Skin epidermis (tissue), 12 donors: Measurements from ENCODE around the gene SPEM1.

Experiments used
- H3K27ac ChIP-seq, 21 experiments: fragments of 200-600 bp; sonication (generic) in 11 of 21; one replicate each; pipeline ENCODE4 v1.5.0; 2020; ENCODE audit warnings: mild to moderate bottlenecking in 3 of 21, inconsistent platforms in 2 of 21, moderate library complexity in 2 of 21
- H3K4me3 ChIP-seq, 7 experiments: fragments of 200-600 bp; sonication (generic) in 2 of 7; one replicate each; pipeline ENCODE4 v1.5.0; 2020; ENCODE audit warnings: inconsistent platforms in 2 of 7, mild to moderate bottlenecking in 2 of 7, moderate library complexity in 1 of 7

SPEM1 gene

DNA sequence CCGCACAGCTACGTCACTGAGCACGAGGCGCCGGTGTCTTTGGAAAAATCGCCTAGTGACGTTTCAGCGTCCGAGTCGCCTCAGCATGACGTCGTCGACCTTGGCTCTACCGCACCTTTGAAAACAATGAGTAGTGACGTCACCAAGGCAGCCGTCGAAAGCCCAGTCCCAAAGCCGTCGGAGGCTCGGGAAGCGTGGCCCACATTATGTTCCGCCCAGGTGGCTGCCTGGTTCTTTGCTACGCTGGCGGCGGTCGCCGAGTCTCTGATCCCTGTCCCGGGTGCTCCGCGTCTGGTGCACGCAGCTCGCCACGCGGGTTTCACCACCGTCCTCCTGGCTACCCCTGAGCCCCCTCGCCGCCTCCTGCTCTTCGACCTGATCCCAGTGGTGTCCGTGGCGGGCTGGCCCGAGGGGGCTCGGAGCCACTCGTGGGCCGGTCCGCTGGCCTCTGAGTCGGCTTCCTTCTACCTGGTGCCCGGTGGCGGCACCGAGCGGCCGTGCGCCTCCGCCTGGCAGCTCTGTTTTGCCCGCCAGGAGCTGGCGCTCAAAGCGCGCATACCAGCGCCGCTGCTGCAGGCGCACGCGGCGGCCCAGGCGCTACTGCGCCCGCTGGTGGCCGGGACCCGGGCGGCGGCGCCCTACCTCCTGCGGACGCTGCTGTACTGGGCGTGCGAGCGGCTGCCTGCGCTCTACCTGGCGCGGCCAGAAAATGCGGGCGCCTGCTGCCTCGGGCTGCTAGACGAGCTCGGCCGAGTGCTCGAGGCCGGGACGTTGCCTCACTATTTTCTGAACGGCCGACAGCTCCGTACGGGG, 16.6 kb downstream of the SPEM1 start:
- H3K4me3 ChIP-seq, result peak overlapping the region; percentile 37 to 63 (median 53)
- peak overlapping the region in 20 of 21 experiments; percentile 65 to 93 (median 86) for H3K27ac ChIP-seq

DNA sequence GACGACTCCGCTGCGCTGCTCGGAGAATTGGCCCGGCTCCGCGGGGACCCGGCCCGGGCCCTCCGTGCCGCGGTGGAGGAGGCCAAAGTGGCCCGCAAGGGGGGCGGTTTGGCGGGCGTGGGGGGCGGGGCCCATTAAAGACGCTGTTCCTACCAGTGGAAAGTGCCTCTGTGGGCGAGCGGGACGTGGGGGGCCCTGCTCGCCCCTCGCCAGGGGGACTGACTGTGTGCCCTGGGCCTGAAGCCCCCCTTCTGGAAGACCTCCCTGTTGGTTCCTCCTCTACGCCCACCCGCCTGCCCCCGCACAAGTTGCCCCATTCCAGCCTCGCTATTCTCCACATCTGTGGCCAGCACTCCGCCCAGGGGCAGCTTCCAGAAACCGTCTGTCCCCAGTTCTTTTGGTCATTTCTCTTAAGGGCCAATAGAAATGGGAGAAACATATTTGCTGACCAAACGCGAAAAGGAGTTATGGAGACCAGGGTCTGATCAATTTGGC, 17.3 kb downstream of the SPEM1 start:
- Histone ChIP-seq H3K27ac (peak overlapping the region in 18 of 21 experiments; percentile 51 to 93 (median 86)), H3K4me3 (peak overlapping the region; percentile 37 to 63 (median 53))

DNA sequence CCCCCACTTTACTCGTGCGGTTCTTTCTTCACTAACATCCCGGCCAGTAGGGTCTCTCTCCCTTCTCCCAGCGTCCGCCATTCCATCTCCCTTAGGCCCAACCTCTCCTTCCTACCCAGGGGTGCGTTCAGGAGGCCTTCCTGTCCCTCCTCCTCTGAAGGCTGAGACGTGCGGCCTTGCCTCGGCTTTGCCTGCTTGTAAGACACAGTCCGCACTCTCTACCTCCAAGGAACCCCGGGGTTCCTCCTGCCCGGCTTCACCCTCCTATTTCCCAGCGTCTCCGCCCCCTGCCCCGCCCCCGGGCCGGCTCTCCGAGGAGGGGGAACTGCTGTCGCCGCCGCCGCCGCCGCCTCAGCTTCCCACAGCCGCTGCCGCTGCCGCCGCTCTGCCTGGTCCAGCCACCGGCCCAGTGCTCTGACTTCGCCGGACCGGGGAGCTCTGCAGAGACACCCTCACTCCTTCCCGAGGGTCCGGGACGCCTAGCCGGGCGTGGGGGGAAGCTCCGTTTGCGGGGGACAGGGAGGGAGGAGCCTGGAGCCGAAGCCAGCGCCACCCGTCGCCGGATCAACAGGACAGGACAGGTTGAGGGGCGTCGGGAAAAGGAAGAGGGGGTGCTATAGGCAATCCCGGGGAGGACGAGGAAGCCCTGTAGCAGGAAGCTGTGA, 18.0 kb downstream of the SPEM1 start:
- H3K4me3 ChIP-seq, result peak overlapping the region; percentile 37 to 63 (median 53)
- H3K27ac ChIP-seq, result peak overlapping the region in 19 of 21 experiments; percentile 29 to 93 (median 86)

DNA sequence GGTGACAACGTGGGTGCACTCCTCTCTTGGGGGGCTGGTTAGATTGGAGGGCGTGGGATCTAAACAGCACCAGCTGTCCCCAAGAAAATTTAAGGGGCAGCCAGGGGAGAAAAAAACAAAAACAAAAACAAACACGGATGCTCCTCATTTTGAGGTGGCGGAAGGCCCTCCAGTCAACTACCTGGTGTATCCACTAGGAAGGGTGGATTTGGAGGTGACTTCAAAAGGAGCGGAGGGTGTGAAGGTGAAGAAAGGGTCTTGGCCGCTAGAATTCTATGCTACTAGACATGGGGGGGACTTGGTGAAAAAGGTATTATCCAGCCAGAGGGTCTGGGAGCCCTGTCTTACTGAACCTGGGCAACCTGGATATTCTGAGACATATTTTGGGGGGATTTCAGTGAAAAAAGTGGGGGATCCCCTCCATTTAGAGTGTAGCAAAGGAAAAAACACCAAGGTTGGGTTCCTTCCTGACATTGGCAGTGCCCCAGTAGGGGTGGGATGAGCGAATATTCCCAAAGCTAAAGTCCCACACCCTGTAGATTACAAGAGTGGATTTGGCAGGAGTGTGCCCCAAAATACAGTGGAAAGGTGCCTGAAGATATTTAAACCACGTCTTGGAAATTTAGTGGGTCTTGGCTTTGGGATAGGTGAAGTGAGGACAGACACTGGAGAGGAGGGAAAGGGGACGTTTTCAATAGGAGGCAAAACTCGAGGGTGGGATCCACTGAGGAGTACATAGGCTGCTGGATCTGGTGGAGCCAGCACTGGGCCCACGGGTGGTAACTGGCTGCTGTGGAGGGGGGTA, 18.7 kb downstream of the SPEM1 start:
- Histone ChIP-seq H3K4me3 (peak overlapping the region; percentile 42 to 63 (median 53)), H3K27ac (peak overlapping the region in 17 of 21 experiments; percentile 8 to 93 (median 85))

DNA sequence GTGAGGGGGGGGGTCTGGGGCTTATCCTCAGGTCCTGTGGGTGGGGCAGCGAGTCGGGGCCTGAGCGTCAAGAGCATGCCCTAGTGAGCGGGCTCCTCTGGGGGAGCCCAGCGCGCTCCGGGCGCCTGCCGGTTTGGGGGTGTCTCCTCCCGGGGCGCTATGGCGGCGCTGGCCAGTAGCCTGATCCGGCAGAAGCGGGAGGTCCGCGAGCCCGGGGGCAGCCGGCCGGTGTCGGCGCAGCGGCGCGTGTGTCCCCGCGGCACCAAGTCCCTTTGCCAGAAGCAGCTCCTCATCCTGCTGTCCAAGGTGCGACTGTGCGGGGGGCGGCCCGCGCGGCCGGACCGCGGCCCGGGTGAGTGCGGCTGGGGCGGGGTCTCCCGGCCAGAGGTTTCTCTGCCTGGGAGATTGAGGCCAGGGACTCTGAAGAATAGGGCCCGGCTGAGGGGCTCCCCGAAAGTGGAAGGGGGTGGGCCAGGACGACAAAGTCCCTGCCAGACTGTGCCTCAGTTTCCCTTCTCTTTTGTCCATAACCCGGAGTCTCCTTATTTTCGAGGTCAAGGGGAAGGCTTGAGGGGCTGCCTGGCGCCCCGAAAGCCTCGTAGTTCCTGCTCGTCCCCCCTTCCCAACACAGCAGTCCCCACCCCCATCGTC, 19.5 kb downstream of the SPEM1 start, which contains the start of gene FGF11:
Gene FGF11, plus strand, starts transcription at position 51 of the 651 bp plus-strand sequence. Its CDS starts 109 bp downstream, at position 160.
- H3K27ac ChIP-seq, result peak within 1 kb of the TSS in 19 of 21 experiments; percentile 29 to 93 (median 86)

DNA sequence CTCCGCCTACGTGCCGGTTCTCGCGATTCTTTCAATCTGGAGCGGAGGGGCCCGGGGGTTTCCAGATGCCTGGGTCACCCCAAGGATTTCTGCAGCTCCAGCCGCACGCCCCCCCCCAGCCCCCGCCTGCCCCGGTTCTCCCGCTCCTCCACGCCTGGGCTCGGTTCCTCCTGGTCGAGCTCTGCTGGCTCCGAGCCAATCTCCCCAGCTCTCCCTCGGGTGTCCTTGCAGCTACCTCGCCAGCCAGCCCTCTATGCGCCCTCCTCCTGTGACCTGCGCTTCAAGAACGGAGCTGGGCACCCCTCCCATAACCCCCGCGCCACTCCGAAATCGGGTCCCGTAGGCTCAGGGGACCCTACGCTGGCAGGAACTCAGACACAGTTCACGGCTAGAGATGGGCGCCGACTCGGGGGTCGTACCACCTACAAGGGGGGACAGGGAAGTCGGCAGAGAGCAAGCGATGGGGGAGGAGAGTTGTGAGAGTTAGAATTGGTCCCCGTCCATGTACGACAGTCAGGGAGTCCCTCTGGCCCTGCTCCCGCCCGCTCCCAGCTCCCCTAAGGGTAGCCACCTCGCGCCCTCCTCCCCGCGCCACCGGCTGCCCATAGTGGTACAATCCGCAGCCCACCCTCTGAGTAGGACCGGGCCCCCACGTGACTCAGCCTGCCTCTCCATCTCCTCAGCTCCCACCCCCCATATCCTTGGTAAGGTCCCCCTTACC, 20.1 kb downstream of the SPEM1 start:
- Histone ChIP-seq H3K4me3 (peak overlapping the region; percentile 38 to 63 (median 53)), H3K27ac (peak overlapping the region in 13 of 21 experiments; percentile 8 to 85 (median 60))

More for the DNA sequence above, 19.5 kb downstream of the SPEM1 start, which contains the start of gene FGF11:
- peak within 1 kb of the TSS; percentile 42 to 63 (median 53) for H3K4me3 ChIP-seq

DNA sequence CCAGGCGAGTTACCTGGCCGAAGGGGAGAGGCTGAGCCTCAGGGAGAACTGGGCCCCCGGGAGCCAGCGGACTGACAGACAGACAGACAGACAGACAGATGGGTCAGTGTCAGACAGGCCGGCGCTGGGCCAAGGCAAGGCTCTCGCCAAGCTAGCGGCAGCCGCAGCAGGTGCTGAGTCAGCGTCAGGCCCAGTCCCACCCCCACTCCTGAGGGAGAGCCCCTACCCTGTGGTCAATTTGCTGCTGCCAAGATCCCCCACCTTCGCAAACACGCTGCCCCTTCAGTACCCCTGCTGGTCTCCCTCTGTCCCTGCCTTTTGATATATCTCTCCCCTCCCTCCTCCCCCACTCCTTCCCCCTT, 20.7 kb downstream of the SPEM1 start:
- H3K27ac ChIP-seq, result peak overlapping the region in 7 of 21 experiments; percentile 28 to 85 (median 60)
- peak overlapping the region in 3 of 7 experiments; percentile 53 to 63 (median 62) for H3K4me3 ChIP-seq

DNA sequence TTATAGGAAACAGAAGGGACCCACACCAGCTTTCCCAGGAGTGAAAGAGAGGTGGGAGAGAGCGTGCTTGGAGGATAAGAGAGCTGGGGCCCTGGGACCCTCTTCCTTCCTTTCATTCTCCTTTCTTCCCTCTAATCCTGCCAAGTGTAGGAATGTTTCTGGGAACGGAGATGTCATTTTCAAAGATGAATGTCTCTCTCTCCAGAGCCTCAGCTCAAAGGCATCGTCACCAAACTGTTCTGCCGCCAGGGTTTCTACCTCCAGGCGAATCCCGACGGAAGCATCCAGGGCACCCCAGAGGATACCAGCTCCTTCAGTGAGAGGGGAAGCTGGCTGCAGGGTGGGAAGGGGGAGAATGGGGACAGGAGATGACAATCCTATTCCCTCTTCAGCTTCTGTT, 21.1 kb downstream of the SPEM1 start:
- no peak overlapping the region for H3K4me3 ChIP-seq
- H3K27ac ChIP-seq, result peak overlapping the region in 1 of 21 experiments; percentile 38

DNA sequence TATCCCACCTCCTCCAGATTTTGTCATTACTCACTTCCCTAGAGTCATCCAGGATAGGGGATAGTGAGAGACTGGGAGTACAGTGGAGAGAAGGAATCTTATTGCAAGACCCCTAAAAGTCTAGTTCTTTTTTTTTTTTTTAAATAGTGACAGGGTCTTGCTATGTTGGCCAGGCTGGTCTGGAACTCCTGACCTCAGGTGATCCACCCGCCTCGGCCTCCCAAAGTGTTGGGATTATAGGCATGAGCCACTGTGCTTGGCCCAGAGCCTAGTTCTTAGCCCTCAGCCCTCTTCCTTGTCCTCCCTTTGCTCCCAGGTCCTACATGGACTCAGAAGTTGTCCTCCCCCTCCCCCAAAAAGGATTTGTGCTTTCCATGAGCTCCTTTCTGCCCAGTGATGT, 22.0 kb downstream of the SPEM1 start:
- Histone ChIP-seq H3K4me3 (no peak overlapping the region), H3K27ac (no peak overlapping the region)

DNA sequence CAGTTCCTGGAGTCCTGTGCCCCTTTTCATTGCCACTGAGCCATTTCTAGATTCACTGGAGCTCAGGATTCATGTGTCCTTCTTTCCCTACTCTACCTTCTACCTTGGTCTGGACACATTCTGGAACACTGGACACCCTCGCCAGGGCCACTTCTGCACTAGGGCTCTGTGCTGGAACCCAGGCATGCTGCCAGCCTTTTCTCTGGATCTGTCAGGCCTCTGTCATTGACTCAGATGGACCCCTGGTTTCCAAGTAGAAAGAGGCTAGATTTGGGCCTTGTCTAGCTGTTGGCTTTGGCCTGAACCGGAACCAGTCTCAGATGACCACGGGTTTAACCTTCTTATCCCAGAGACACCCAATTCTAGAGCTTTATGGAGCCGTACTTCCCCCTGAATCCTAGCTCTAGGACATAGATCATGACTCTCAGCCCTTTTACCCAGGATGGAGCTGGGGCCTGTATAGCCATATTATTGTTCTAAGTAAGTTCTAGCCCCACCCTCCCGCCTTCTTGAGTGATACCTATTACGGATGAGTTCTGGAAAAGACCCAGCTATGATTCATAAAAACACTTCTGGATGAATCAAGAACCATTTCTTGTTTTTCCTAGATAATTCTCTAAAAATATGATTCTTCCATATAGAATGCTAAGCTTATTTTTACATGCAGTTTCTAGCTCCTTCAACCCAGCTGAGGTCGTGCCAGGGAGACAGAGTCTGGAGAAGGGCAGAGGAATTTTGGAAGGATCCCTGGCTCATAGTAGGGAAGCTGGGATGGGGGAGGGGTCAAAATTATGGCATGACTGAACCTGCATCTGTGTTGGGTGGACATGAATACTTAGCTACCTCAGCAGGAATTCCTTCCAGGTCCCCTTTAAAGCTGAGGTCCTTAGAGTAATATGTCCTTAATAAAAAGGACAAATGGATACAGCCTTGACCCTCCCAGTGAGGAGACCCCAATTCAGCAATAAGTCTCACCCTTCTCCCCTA, 23.7 kb downstream of the SPEM1 start:
- no peak overlapping the region for H3K4me3 ChIP-seq
- H3K27ac ChIP-seq, result peak overlapping the region in 9 of 21 experiments; percentile 1 to 59 (median 39)

DNA sequence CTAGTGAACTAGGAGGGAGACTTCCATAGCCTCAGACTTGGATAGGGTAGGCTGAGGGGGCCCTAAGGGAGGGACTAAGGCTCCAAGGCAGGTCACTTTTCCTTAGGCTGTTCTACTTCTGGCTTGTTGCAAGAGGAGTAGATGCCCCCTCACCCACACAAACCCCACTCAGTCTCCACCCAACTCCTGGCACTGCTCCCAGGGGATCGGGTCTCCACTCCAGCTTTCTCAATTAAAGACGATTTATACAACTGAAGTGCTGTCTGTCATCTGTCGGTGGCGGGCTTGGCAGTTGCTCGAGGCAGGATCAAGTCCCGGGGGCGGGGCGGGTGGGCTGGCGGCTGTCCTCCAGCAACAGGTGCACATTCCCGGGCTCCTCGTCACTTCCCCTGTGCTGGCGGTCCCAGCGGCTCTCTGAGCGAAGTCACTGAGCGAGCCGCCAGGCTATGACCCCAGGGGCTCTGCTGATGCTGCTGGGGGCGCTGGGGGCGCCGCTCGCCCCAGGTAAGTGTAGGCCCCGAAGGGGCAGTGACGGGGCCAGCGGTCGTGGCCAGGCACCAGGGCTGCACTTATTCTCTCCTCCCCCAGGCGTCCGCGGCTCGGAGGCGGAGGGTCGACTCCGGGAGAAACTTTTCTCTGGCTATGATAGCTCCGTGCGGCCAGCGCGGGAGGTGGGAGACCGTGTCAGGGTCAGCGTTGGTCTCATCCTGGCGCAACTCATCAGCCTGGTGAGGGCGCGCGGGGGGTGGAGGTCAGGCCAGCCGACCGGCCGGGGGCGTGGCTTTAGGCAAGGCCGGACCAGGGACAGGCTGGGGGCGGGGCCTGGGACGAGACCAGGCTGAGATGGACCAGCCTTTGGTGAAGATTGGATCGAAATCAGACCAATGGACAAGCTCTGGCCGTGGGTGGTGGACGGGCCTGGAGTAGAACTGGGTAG, 24.8 kb downstream of the SPEM1 start, which contains the start of gene CHRNB1:
Gene CHRNB1, plus strand, starts transcription at position 380 of the 937 bp plus-strand sequence. Its CDS starts 67 bp downstream, at position 447.
- H3K27ac ChIP-seq, result peak within 1 kb of the TSS in 12 of 21 experiments; percentile 0 to 60 (median 40)
- H3K4me3 ChIP-seq, result peak within 1 kb of the TSS in 6 of 7 experiments; percentile 1 to 37 (median 17)

DNA sequence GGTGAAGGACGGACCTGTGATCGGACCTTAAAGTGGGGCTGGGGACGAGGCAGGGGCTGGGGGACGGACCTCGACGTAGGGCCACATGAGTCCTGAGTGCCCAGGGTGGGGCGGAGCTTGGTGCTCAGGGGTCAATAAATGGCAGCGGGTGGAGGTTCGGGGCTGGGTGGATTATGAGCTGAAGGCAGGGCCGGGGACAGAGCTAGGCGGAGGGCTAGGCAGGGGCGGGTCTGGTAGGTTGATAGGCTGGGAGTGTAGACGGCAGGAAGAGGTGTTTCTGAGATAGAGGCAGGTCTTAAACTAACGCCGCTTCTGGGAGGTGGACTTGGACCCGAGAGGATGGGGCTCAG, 25.5 kb downstream of the SPEM1 start:
- peak overlapping the region in 3 of 21 experiments; percentile 11 to 43 (median 41) for H3K27ac ChIP-seq
- peak overlapping the region in 6 of 7 experiments; percentile 1 to 37 (median 17) for H3K4me3 ChIP-seq

DNA sequence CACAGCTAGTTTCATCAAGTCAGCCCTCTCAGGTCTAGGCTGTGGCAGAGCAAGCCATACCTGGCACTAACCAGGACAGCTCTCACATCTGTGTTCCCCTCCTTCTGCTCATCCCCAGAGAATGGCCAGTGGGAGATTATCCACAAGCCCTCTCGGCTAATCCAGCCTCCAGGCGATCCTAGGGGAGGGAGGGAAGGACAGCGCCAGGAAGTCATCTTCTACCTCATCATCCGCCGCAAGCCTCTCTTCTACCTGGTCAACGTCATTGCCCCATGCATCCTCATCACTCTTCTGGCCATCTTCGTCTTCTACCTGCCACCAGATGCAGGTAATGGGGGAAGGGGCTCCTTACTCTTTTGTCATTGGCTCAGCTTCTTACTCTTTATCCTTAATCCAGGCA, 28.3 kb downstream of the SPEM1 start:
- H3K27ac ChIP-seq, result no peak overlapping the region
- H3K4me3 ChIP-seq, result no peak overlapping the region

DNA sequence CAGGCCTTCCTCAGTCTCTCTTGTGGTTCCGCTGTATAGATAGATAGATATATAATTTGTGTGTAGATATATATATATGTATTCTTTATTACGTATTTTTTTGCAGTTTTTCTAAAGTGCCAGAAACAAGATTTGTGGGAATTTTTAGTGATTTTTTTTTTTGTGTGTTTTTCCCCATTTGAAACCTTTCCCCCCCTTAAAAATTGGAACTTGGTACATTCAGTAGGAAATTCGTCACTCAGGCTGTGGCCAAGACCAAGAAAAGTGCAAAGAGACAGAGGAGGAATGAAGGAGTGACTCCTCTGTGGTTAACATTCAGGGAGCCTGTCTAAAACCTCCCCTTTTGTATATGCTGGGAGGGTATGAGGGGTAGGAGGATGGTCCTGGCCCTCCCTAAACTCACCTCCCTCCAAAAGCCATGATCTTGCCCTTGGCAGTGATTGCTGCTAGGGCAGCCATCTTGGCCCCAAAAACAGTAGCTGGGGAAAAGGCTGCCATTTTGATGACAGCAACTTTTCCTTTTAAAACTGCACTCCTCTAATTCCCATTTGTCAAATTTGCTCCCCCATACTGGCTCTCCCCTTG, 39.9 kb downstream of the SPEM1 start:
- Histone ChIP-seq H3K4me3 (no peak overlapping the region), H3K27ac (peak overlapping the region in 1 of 21 experiments; percentile 66)

DNA sequence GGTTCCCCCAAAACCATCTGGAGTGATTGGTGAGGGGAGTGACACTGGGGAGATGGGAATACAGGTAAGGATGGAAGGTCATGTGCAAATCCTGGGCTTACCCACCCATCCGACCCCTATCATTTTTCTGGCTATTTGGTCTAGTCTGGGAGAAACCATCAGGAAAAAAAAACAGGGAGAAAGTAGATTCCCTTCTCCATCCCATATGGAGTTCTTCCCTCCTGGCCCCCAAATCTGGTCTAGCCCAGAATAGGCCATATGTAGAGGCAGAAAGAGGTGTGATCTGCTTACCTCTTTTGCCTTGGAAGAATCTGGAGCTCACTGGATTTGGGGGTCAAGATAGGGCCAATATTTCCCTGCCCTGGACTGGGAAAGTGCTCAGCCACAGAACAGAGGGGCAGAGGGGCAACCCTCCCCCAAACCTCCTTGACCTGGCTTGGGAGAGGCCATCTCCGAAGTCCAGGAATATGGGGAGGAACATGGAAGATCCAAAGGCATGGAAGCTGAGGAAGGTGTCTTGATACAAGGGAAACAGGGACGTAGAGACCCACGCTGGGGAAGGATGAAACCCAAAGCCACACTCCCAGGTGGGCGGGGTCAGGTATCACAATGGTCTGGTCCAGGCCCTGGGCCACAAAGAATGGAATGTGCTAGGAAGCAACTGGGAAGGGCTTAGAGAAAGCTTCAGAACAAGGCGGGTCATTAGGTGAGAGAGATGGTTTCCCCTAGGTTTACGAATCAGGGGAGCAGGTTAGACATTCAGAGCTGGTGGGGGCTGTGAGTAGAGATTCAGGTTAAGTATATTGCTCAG, 40.9 kb downstream of the SPEM1 start:
- Histone ChIP-seq H3K27ac (peak overlapping the region in 2 of 21 experiments; percentile 37 to 66), H3K4me3 (no peak overlapping the region)
